Stimulated activated CD8-positive, alpha-beta memory T cell treated with anti-CD3 and anti-CD28 coated beads, Interleukin-15, amount 100 ng/mL, for 4 hours (primary cell): ENCODE data around the gene HOXD1.

ENCODE experiments used
- DNase-seq, 2 donors: peaks; one replicate each; pipeline ENCODE4 v3.0.0-alpha.2; 2020; ENCODE audit warnings: low read depth in 2 of 2

The HOXD1 gene

DNA sequence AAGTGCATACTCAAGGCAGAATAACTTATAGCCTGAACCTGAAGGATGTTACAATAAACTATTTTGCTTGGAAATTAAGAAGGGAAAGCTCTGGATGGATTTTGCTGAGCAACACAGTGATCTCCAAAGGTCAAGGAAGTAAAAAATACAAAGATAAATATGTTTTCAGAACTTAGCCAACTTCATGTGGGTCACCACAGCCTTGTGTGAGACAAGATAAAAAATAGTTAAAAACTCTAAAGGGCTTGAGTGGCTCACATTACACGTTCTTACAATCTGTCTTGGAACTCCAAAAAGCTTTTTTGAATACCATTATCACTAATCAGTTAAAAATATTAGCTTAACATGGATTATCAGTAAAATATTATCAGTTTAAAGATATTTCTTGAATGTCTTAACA lies 51.8 kb downstream of the HOXD1 start:
- no peak for DNase-seq
